GM21786 (cell line): ENCODE results near the gene LBX1.

Source experiments
- ATAC-seq: cut with Tn5 transposase; IDR thresholded peaks from one replicate; pipeline ENCODE4 v1.9.1; 2021; ENCODE audit not compliant: unreplicated experiment

LBX1 gene

GRCh38 chr10:101229266-101230182 is at the start of gene LBX1:
TSS of gene LBX1 (minus strand) at chr10:101229463. CDS start at chr10:101228815, 648 bp downstream.
- no peak for ATAC-seq

GRCh38 chr10:101273741-101274140 is 44.5 kb upstream of the LBX1 start:
- no peak for ATAC-seq

- no peak for ATAC-seq
Measured at GRCh38 chr10:101273330-101273729, 44.1 kb upstream of the LBX1 start.

GRCh38 chr10:101272229-101272868 is 43.1 kb upstream of the LBX1 start:
- no peak for ATAC-seq

GRCh38 chr10:101270763-101271162 is 41.5 kb upstream of the LBX1 start:
- ATAC-seq: no peak

- ATAC-seq: no peak
Measured at GRCh38 chr10:101267776-101268175, 38.5 kb upstream of the LBX1 start.

GRCh38 chr10:101267290-101267680 is 38.0 kb upstream of the LBX1 start:
- ATAC-seq: no peak

GRCh38 chr10:101266381-101267289 is 37.4 kb upstream of the LBX1 start:
- ATAC-seq: no peak

- no peak for ATAC-seq
Measured at GRCh38 chr10:101263150-101263752, 34.0 kb upstream of the LBX1 start.

GRCh38 chr10:101262147-101262546 is 32.9 kb upstream of the LBX1 start:
- no peak for ATAC-seq

GRCh38 chr10:101261702-101262101 is 32.4 kb upstream of the LBX1 start:
- ATAC-seq: no peak

GRCh38 chr10:101260764-101261481 is 31.7 kb upstream of the LBX1 start:
- no peak for ATAC-seq

- ATAC-seq: no peak
Measured at GRCh38 chr10:101258179-101258885, 29.1 kb upstream of the LBX1 start.

GRCh38 chr10:101257491-101257890 is 28.2 kb upstream of the LBX1 start:
- no peak for ATAC-seq

- ATAC-seq: no peak
Measured at GRCh38 chr10:101257084-101257483, 27.8 kb upstream of the LBX1 start.

- ATAC-seq: no peak
Measured at GRCh38 chr10:101256387-101256786, 27.1 kb upstream of the LBX1 start.

GRCh38 chr10:101250136-101250535 is 20.9 kb upstream of the LBX1 start:
- no peak for ATAC-seq

GRCh38 chr10:101249171-101249581 is 19.9 kb upstream of the LBX1 start:
- ATAC-seq: no peak

GRCh38 chr10:101246639-101247038 is 17.4 kb upstream of the LBX1 start:
- ATAC-seq: no peak
